NCI-H69 (cell line): ENCODE measurements around the gene PPP4R2.

Experiments used
- DNase-seq: peaks from one replicate; lab custom pipeline; 2025; lab: John Stamatoyannopoulos, UW

Gene PPP4R2

DNA sequence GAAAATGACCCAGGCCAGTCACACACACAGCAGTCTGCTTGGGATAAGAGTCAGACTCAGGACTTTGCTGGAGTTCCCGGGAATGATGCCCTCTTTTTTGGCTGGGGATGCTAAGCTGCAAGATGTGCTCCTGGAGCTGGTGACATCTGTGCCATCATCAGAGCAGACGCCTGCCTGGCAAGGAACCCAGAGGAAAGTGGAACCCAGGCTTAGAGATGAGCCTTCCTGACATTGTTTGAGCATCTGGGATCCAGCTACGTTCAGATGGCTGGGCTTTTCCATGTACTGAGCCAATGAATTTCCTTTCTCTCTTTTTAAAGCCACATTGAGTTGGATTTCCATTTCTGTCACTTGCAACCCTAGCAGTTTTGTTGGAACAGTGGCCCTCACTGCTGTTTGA lies 118.1 kb downstream of the PPP4R2 start:
- DNase-seq = no peak

DNA sequence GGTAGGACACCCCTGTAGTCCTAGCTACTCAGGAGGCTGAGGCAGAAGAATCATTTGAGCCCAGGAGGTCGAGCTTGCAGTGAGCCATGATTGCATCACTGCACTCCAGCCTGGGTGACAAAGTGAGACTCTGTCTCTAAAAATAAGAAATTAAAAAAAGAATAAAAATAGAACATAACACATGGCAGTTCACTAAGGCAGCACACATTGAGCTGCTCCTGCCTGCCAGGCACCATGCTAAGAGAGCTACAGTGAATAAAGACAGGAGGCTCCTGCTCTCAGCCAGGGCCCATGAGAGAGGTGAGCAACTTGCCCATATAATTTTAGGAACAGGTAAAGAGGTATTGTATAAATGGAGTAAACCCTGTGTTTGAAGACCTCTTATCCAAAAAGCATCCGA lies 119.2 kb downstream of the PPP4R2 start:
- no peak for DNase-seq
